ENCODE results near the gene TCF7L1. TPM values are rescaled to one million over a fixed set of nuclear protein-coding genes. Genes with fewer than 3 reads are reported as not detected.

The TCF7L1 gene
- total and polyA plus RNA-seq, 2 donors (not counting 3 experiments of a cell fraction or from before 2014, with no cell fraction given): 9.6 to 17.4 TPM

DNA sequence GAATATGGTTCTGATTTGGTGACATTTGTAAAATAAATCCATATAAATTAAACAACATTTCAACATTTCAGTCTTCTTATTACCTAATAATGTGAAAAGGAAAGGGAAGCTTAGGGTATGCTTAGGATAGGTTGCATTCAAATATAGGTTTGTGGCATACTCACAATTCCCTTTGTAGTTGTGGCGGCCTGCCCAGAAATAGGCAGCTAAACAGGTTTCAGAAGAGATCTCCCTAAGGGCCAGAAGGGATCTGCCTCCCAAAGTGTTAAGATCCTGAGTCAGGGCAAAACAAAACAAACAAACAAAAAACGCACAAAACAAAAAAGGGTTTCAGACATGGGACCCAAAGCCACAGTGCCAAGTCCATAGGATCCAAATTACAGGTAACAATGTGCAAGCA is 41.4 kb upstream of the TCF7L1 start:
- H3K9me3 ChIP-seq (replicated peaks; ENCODE audit: control insufficient read depth, insufficient read depth, low read length): no peaks in the 10 kb centered on the region
- CTCF ChIA-PET: interaction anchor here (0.7 to 1.5 kb wide), 2 partner anchors 25 to 208 kb away, joined by 4 to 5 read pairs; no protein-coding TSS in a partner anchor
- FAIRE-seq: no peak
- no peak overlapping the region for H3K4me2 ChIP-seq (ENCODE audit: insufficient read depth, low read length)
- H3K9me1 ChIP-seq (replicated peaks; ENCODE audit: control insufficient read depth, extremely low read depth, insufficient read depth, low read length): no peaks in the 10 kb centered on the region
- dilution Hi-C loops (cut with MboI; ENCODE audit: extremely low pct_ligation_motif_present, low sequenced_read_pairs) (no loop called here), intact Hi-C loops (cut with micrococcal nuclease) (no loop called here)
- H3K27me3 ChIP-seq (ENCODE audit: control insufficient read depth in 2 of 2, insufficient read depth in 2 of 2, low read length in 2 of 2): peaks cover 5% of the 10 kb centered on the region in 2 experiments
- no peak overlapping the region for H3K27ac ChIP-seq (ENCODE audit: insufficient read depth, low read depth, low read length)
- no peak overlapping the region for H3K9ac ChIP-seq (replicated peaks; ENCODE audit: extremely low read depth, insufficient read depth, low read length)
- POLR2A ChIA-PET: no interaction called here
- no TSS peak for BruUV-seq (replicated peaks)
- H3K4me1 ChIP-seq (ENCODE audit: control insufficient read depth, extremely low read depth, insufficient read depth, low read length): no peaks in the 10 kb centered on the region
- TF ChIP-seq EZH2 (IDR thresholded peaks at IDR 0.05; ENCODE audit: borderline replicate concordance, low read depth, low read length, severe bottlenecking) (no peak), POLR2AphosphoS5 (IDR thresholded peaks at IDR 0.05; ENCODE audit: insufficient read depth, low read depth, low read length) (no peak), FOS (IDR thresholded peaks at IDR 0.05; ENCODE audit: borderline replicate concordance, insufficient read depth, low read length) (no peak), POLR2A (IDR thresholded peaks at IDR 0.05; ENCODE audit: low read depth, low read length) (no peak), GATA2 (IDR thresholded peaks at IDR 0.05; ENCODE audit: insufficient read depth, insufficient read length, low read depth, low read length) (no peak), MYC (IDR thresholded peaks at IDR 0.05; ENCODE audit: low read depth, low read length) (no peak), JUN (IDR thresholded peaks at IDR 0.05; ENCODE audit: borderline replicate concordance, insufficient read depth, insufficient read length, low read depth) (no peak), MAX (IDR thresholded peaks at IDR 0.05; ENCODE audit: insufficient read depth, insufficient read length) (no peak)
- TF ChIP-seq, protein P1, sequence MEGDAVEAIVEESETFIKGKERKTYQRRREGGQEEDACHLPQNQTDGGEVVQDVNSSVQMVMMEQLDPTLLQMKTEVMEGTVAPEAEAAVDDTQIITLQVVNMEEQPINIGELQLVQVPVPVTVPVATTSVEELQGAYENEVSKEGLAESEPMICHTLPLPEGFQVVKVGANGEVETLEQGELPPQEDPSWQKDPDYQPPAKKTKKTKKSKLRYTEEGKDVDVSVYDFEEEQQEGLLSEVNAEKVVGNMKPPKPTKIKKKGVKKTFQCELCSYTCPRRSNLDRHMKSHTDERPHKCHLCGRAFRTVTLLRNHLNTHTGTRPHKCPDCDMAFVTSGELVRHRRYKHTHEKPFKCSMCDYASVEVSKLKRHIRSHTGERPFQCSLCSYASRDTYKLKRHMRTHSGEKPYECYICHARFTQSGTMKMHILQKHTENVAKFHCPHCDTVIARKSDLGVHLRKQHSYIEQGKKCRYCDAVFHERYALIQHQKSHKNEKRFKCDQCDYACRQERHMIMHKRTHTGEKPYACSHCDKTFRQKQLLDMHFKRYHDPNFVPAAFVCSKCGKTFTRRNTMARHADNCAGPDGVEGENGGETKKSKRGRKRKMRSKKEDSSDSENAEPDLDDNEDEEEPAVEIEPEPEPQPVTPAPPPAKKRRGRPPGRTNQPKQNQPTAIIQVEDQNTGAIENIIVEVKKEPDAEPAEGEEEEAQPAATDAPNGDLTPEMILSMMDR (IDR thresholded peaks at IDR 0.05; ENCODE audit: extremely low read depth in 1 of 2, insufficient read depth in 1 of 2, low read depth in 1 of 2, low read length in 2 of 2): no peak
- no peaks in the 10 kb centered on the region for H4K20me1 ChIP-seq (replicated peaks; ENCODE audit: control insufficient read depth, extremely low read depth, insufficient read depth, low read length)
- DNase-seq (ENCODE audit: low read depth, low spot score): no peak
- H3K4me3 ChIP-seq (replicated peaks in 1 of 3; ENCODE audit: insufficient read depth in 1 of 3, low read depth in 1 of 3, low read length in 3 of 3): no peak overlapping the region
- no peaks in the 10 kb centered on the region for H3K79me2 ChIP-seq (ENCODE audit: control insufficient read depth, insufficient read depth, low read length)
- no peaks in the 10 kb centered on the region for H3K36me3 ChIP-seq (ENCODE audit: control insufficient read depth in 2 of 2, extremely low read depth in 1 of 2, insufficient read depth in 2 of 2, low read length in 2 of 2)
- H2AFZ ChIP-seq (ENCODE audit: low read depth, low read length): no peak overlapping the region

Measured in endothelial cell of umbilical vein (primary cell).